OCI-LY7 (cell line): ENCODE data around the gene PHF14.

Source experiments
- CTCF ChIP-seq: fragments of 200-600 bp; sonication (generic); conservative IDR thresholded peaks from 2 replicates; pipeline ENCODE4 v1.5.1; 2014; ENCODE audit warnings: mild to moderate bottlenecking, antibody characterized with exemption, low read length, moderate library complexity, mixed read lengths
- EZH2phosphoT487 ChIP-seq: fragments of 200-600 bp; sonication (generic); IDR thresholded peaks from 2 replicates; pipeline ENCODE4 v1.6.1; 2018; ENCODE audit warnings: low read depth, borderline replicate concordance, mild to moderate bottlenecking, mixed run types, antibody characterized with exemption, low read length, moderate library complexity, mixed read lengths

- no peak for TF ChIP-seq CTCF
- no peak for TF ChIP-seq EZH2phosphoT487
These were observed 23.2 kb upstream of the PHF14 start for GRCh38 chr7:10950494-10950893.
